Heart left ventricle (tissue), 16 donors: ENCODE results near the gene ATG2A. TPM values are rescaled to one million over a fixed set of nuclear protein-coding genes. Genes with fewer than 3 reads are reported as not detected.

Experiments used
- ATAC-seq, 4 donors: fragments of 200-7000 bp; cut with Tn5 transposase; one replicate each; pipeline ENCODE4 v1.9.1; 2020 to 2022; ENCODE audit warnings: moderate library complexity in 4 of 4, mild to moderate bottlenecking in 3 of 4, moderate number of reproducible peaks in 1 of 4
- DNase-seq, 5 donors: peaks; one replicate each; pipeline ENCODE4 v3.0.0-alpha.2; 2020
- H3K27ac ChIP-seq, 12 donors: fragments of 200-600 bp; sonication (generic) in 4 of 12; one replicate each; pipeline versions ENCODE4 v1.5.0 to v1.8.0; 2016 to 2022; ENCODE audit warnings: mild to moderate bottlenecking in 2 of 12
- H3K27me3 ChIP-seq, 9 donors: fragments of 200-600 bp; sonication (generic) in 2 of 9; one replicate each; pipeline versions ENCODE4 v1.5.1 to v1.8.0; 2016 to 2022; ENCODE audit warnings: mild to moderate bottlenecking in 3 of 9
- H3K36me3 ChIP-seq, 9 donors: fragments of 200-600 bp; sonication (generic) in 2 of 9; one replicate each; pipeline versions ENCODE4 v1.5.0 to v1.8.0; 2018 to 2022; ENCODE audit warnings: mild to moderate bottlenecking in 2 of 9
- H3K4me1 ChIP-seq, 12 donors: fragments of 200-600 bp; sonication (generic) in 4 of 12; one replicate each; pipeline versions ENCODE4 v1.5.0 to v1.8.0; 2016 to 2022; ENCODE audit warnings: mild to moderate bottlenecking in 3 of 12
- H3K4me3 ChIP-seq, 12 donors: fragments of 200-600 bp; sonication (generic) in 4 of 12; one replicate each; pipeline versions ENCODE4 v1.5.0 to v1.8.0; 2017 to 2022; ENCODE audit warnings: mild to moderate bottlenecking in 9 of 12, moderate library complexity in 4 of 12
- H3K9me3 ChIP-seq, 12 donors: fragments of 200-600 bp; sonication (generic) in 4 of 12; one replicate each; pipeline versions ENCODE4 v1.5.0 to v1.8.0; 2016 to 2022; ENCODE audit warnings: mild to moderate bottlenecking in 1 of 12
- CTCF ChIP-seq, 12 donors: fragments of 200-600 bp; sonication (generic) in 4 of 12; IDR thresholded peaks; one replicate each; pipeline versions ENCODE4 v1.5.0 to v1.8.0; 2018 to 2022; ENCODE audit warnings: antibody characterized with exemption in 12 of 12, mild to moderate bottlenecking in 5 of 12
- POLR2A ChIP-seq, 2 donors: fragments of 450-650 bp; IDR thresholded peaks; one replicate each; pipeline ENCODE4 v1.6.1; 2017; ENCODE audit warnings: antibody characterized with exemption in 2 of 2, mild to moderate bottlenecking in 2 of 2, moderate library complexity in 2 of 2
- WGBS, 4 donors: extraction: QIAGEN DNeasy Blood & Tissue Kit in 2 of 4; methylation state at CpG; one replicate each; pipeline versions ENCODE4 v1.1.5 to v1.1.7; 2013 to 2018; 5-methylcytosine and 5-hydroxymethylcytosine counted together
- intact Hi-C, 10 donors: fragments of 100-400 bp; cut with DNase I; formaldehyde crosslinking; loops; one replicate each; pipeline versions ENCODE4 v1.11.1 to v1.14.2; 2022
- polyA plus RNA-seq, 2 donors: library from polyadenylated mRNA; stranded (reverse); fragments of 200-250 nt; gene quantifications; one replicate each; pipeline ENCODE4 v1.2.3, GENCODE V29; 2013
- total RNA-seq, 9 donors: library from RNA; depleted of rRNA in 2 of 9; stranded (reverse); fragments of >200 nt in 2 of 9; fragmentation: NEBNext Ultra II Directional in 3 of 9; extraction: Animal tissue kit (Norgen Biotek cat#: 25700) in 3 of 9; gene quantifications; one replicate each; pipeline versions ENCODE4 v1.1.0 to v1.2.4, GENCODE V29; 2016 to 2023
- donor health status: ischemic (EF 13 %, LVEDD 7.1; RV severe dilation, severe dysfunction).
- donor health status: healthy with polysubstance abuse.
- donor health status: DM: no; HTN: yes; CAD: no.
- donor health status: DM: no; HTN: no; CAD: no.
- donor health status: ischemic (EF 25% LVEDD 6.9; RV normal size, moderate dysfunction).
- donor health status: ischemic (EF 25% LVEDD 5.7; RV mildly dilated, moderate dysfunction).
- donor health status: healthy.
- donor health status: DM: yes; HTN: yes; CAD: no.
- donor health status: ischemic (EF 35%, LVEDD 5.7; RV mildly dilated, moderate dysfunction).
- donor health status: nonischemic (EF 11% LVEDD 7.7; RV severe dilation, severe dysfunction).
- donor health status: DM: yes; HTN: yes; CAD: no.
- donor health status: PGD.
- donor health status: ischemic (EF 29% LVEDD 5.4; RV normal size, mild dysfunction).
- donor health status: nonischemic (EF 23%, LVEDD 6.1; RV moderate dilation, normal function).

The ATG2A gene
- total and polyA plus RNA-seq, 11 donors: 11.4 to 38.5 (median 16.1) TPM

- Histone ChIP-seq H3K9me3 (no peaks in the 10 kb centered on the region), H3K27ac (peak overlapping the region; percentile 73 to 93 (median 80)), H3K27me3 (no peaks in the 10 kb centered on the region), H3K36me3 (peaks cover 0 to 70% (median 40%) of the 10 kb centered on the region in 9 donors), H3K4me3 (peak overlapping the region in 10 of 12 donors; percentile 0 to 39 (median 31)), H3K4me1 (peaks cover 39 to 97% (median 83%) of the 10 kb centered on the region in 12 donors)
- intact Hi-C loops: no loop called here
- ATAC-seq (peak in 3 of 4 donors; percentile 55 to 73 (median 60)), DNase-seq (peak in 3 of 5 donors; percentile 45 to 80 (median 80))
- TF ChIP-seq POLR2A (IDR thresholded peaks at IDR 0.05) (no peak), CTCF (IDR thresholded peaks at IDR 0.05) (no peak)
- WGBS, 4 donors: 20 to 50% (median 26%) methylated on average over 10 to 19 of the region's 19 CpGs
These were observed 46.7 kb downstream of the ATG2A start for GRCh38 chr11:64870176-64870892.

- Histone ChIP-seq H3K4me1 (peaks cover 45 to 97% (median 83%) of the 10 kb centered on the region in 12 donors), H3K27ac (peak overlapping the region; percentile 73 to 93 (median 80)), H3K9me3 (no peaks in the 10 kb centered on the region), H3K27me3 (no peaks in the 10 kb centered on the region), H3K4me3 (peak overlapping the region in 8 of 12 donors; percentile 18 to 39 (median 32)), H3K36me3 (peaks cover 0 to 66% (median 40%) of the 10 kb centered on the region in 9 donors)
- TF ChIP-seq CTCF (IDR thresholded peaks at IDR 0.05) (peak in 11 of 12 donors; percentile 18 to 59 (median 32)), POLR2A (IDR thresholded peaks at IDR 0.05) (no peak)
- intact Hi-C loops: loop anchor here in 1 of 10 donors (2.0 kb wide), 1 partner anchor 21 kb away; no protein-coding TSS in a partner anchor
- WGBS, 4 donors: 29 to 53% (median 45%) methylated on average over 1 to 9 of the region's 9 CpGs
- peak in 3 of 4 donors; percentile 3 to 23 (median 4) for ATAC-seq
- no peak for DNase-seq
These were observed 47.3 kb downstream of the ATG2A start for GRCh38 chr11:64869571-64870175.

- ATAC-seq: peak in 3 of 4 donors; percentile 38 to 56 (median 38)
- intact Hi-C loops: loop anchor here in 1 of 10 donors (2.0 kb wide), 1 partner anchor 20 kb away; no protein-coding TSS in a partner anchor
- WGBS, 4 donors: 35 to 40% (median 39%) methylated on average over 13 to 21 of the region's 21 CpGs
- H3K27ac ChIP-seq: peak overlapping the region; percentile 73 to 93 (median 80)
- H3K9me3 ChIP-seq: no peaks in the 10 kb centered on the region
- DNase-seq: peak in 2 of 5 donors; percentile 66 to 75
- H3K36me3 ChIP-seq: peaks cover 0 to 60% (median 35%) of the 10 kb centered on the region in 9 donors
- peaks cover 49 to 97% (median 83%) of the 10 kb centered on the region in 12 donors for H3K4me1 ChIP-seq
- H3K27me3 ChIP-seq: no peaks in the 10 kb centered on the region
- TF ChIP-seq POLR2A (IDR thresholded peaks at IDR 0.05) (no peak), CTCF (IDR thresholded peaks at IDR 0.05) (no peak)
- peak overlapping the region in 7 of 12 donors; percentile 11 to 39 (median 31) for H3K4me3 ChIP-seq
These were observed 48.0 kb downstream of the ATG2A start for GRCh38 chr11:64868904-64869570.
